Gastrocnemius medialis (tissue), 4 donors: ENCODE data around the gene TRMT1L.

ENCODE experiments used
- POLR2A ChIP-seq, 2 donors: fragments of 450-650 bp; IDR thresholded peaks; one replicate each; pipeline ENCODE4 v1.6.1; 2017; ENCODE audit warnings: antibody characterized with exemption in 2 of 2, mild to moderate bottlenecking in 2 of 2, moderate library complexity in 2 of 2
- TF ChIP-seq, protein P1 (sequence below), 5 experiments: fragments of 450-650 bp in 3 of 5; fragments of 200-600 bp in 2 of 5; sonication (generic) in 2 of 5; IDR thresholded peaks in 4 of 5; conservative IDR thresholded peaks in 1 of 5; 1 replicate in 4 of 5; 2 replicates in 1 of 5; pipeline ENCODE4 v1.5.1; 2016 to 2019; ENCODE audit warnings: antibody characterized with exemption in 5 of 5, mild to moderate bottlenecking in 3 of 5, moderate library complexity in 3 of 5

- TF ChIP-seq, protein P1, sequence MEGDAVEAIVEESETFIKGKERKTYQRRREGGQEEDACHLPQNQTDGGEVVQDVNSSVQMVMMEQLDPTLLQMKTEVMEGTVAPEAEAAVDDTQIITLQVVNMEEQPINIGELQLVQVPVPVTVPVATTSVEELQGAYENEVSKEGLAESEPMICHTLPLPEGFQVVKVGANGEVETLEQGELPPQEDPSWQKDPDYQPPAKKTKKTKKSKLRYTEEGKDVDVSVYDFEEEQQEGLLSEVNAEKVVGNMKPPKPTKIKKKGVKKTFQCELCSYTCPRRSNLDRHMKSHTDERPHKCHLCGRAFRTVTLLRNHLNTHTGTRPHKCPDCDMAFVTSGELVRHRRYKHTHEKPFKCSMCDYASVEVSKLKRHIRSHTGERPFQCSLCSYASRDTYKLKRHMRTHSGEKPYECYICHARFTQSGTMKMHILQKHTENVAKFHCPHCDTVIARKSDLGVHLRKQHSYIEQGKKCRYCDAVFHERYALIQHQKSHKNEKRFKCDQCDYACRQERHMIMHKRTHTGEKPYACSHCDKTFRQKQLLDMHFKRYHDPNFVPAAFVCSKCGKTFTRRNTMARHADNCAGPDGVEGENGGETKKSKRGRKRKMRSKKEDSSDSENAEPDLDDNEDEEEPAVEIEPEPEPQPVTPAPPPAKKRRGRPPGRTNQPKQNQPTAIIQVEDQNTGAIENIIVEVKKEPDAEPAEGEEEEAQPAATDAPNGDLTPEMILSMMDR (IDR thresholded peaks at IDR 0.05 in 4 of 5, conservative IDR thresholded peaks at IDR 0.05 in 1 of 5) = no peak
- no peak for TF ChIP-seq POLR2A (IDR thresholded peaks at IDR 0.05)
Measured at GRCh38 chr1:185104083-185104482, 52.7 kb downstream of the TRMT1L start.
